ENCODE data around the gene ARAP1. TPM values are rescaled to one million over a fixed set of nuclear protein-coding genes. Genes with fewer than 3 reads are reported as not detected.
A peak's percentile ranks its signal among the peaks of the same experiment; 100 is the strongest.

Gene ARAP1
- total and polyA plus RNA-seq, 2 of the 8 experiments (the other 6 are each of a cell fraction or from before 2014, with no cell fraction given) = 25.7 to 61.6 TPM

GRCh38 chr11:72669527-72669926, 82.7 kb downstream of the ARAP1 start:
- no peak overlapping the region for H2AFZ ChIP-seq (ENCODE audit: low read length)
- H3K4me3 ChIP-seq (ENCODE audit: extremely low read depth in 1 of 4, insufficient read depth in 2 of 4, low read depth in 3 of 4, low read length in 4 of 4) = no peak overlapping the region
- no peaks in the 10 kb centered on the region for H3K79me1 ChIP-seq (ENCODE audit: low read depth, low read length)
- no peak overlapping the region for H2AK5ac ChIP-seq (ENCODE audit: low read depth, low read length)
- CTCF ChIA-PET (ENCODE audit: partially characterized antibody) = interaction anchor here (0.7 to 39.6 kb wide), 13 partner anchors 9 to 198 kb away, joined by 3 to 552 read pairs (median 10); no protein-coding TSS in a partner anchor
- H3K9ac ChIP-seq (replicated peaks in 1 of 4; ENCODE audit: extremely low read depth in 1 of 4, low read depth in 3 of 4, low read length in 3 of 4) = no peak overlapping the region
- 87% methylated on average over 8 of the region's 8 CpGs; no CpG with 5 or more reads in 1 of the 2 experiments for WGBS, 2 experiments (ENCODE audit: extremely low coverage in 1 of 2, insufficient coverage in 1 of 2, insufficient read length in 1 of 2, insufficient replicate concordance in 2 of 2, low coverage in 1 of 2, low lambda C conversion rate in 2 of 2, missing lambda C conversion rate in 1 of 2)
- H3K18ac ChIP-seq (ENCODE audit: extremely low read depth, low read length) = no peak overlapping the region
- TF ChIP-seq SP2 (IDR thresholded peaks at IDR 0.05; ENCODE audit: low read length) (no peak), NANOG (IDR thresholded peaks at IDR 0.05; ENCODE audit: insufficient read depth, low read depth, low read length, poor library complexity, severe bottlenecking) (no peak), MAFK (IDR thresholded peaks at IDR 0.05; ENCODE audit: low read depth, low read length) (no peak), RBBP5 (IDR thresholded peaks at IDR 0.05; ENCODE audit: borderline replicate concordance, low read depth, low read length) (no peak), POU5F1 (IDR thresholded peaks at IDR 0.05; ENCODE audit: low read depth, low read length) (no peak), EP300 (IDR thresholded peaks at IDR 0.05; ENCODE audit: borderline replicate concordance in 1 of 2, low read depth in 2 of 2, low read length in 2 of 2) (no peak)
- H3K36me3 ChIP-seq (ENCODE audit: control insufficient read depth in 2 of 4, insufficient read depth in 4 of 4, low read length in 3 of 4) = no peaks in the 10 kb centered on the region
- H3K4me1 ChIP-seq (replicated peaks in 1 of 4; ENCODE audit: control insufficient read depth in 3 of 4, insufficient read depth in 4 of 4, low read length in 3 of 4) = peaks cover 0 to 19% (median 11%) of the 10 kb centered on the region in 4 experiments; a peak in 6 of 7 replicates
- no peak overlapping the region for H3K23ac ChIP-seq (ENCODE audit: insufficient read length)
- DNase-seq (ENCODE audit: low read depth in 1 of 2, low spot score in 2 of 2) (no peak), FAIRE-seq (no peak)
- no peaks in the 10 kb centered on the region for H3K79me2 ChIP-seq (ENCODE audit: control insufficient read depth in 1 of 2, insufficient read depth in 2 of 2, low read length in 2 of 2)
- no peak overlapping the region for H3K4me2 ChIP-seq (ENCODE audit: insufficient read depth in 1 of 2, low read depth in 2 of 2, low read length in 2 of 2)
- peak overlapping the region; percentile 92; the same call in 1 of the 2 replicates for H2BK15ac ChIP-seq (ENCODE audit: low read length)
- no peak overlapping the region for H3K27ac ChIP-seq (ENCODE audit: low read depth, low read length)
- no peak overlapping the region for H4K5ac ChIP-seq (ENCODE audit: insufficient read length, low read depth, low read length)
- no peak overlapping the region for H3K4ac ChIP-seq (replicated peaks; ENCODE audit: insufficient read length, low read depth, low read length)
- no peak overlapping the region for H3K14ac ChIP-seq (ENCODE audit: insufficient read length)
- H4K8ac ChIP-seq (ENCODE audit: extremely low read depth, insufficient read depth, low read length) = no peak overlapping the region
- no peak overlapping the region for H2BK20ac ChIP-seq (ENCODE audit: low read length)
- peak overlapping the region; percentile 18; the same call in 1 of the 2 replicates for H2BK5ac ChIP-seq (ENCODE audit: low read depth, low read length)
- POLR2A ChIA-PET (ENCODE audit: partially characterized antibody) = interaction anchor here (0.9 to 1.8 kb wide), 6 partner anchors 9 to 79 kb away, joined by 3 to 6 read pairs (median 4); no protein-coding TSS in a partner anchor
- H4K20me1 ChIP-seq (replicated peaks in 1 of 2; ENCODE audit: control insufficient read depth in 1 of 2, insufficient read depth in 2 of 2, low read length in 2 of 2) = peaks cover 0 to 4% of the 10 kb centered on the region in 2 experiments
- peaks cover 6% of the 10 kb centered on the region; the same call in 1 of the 2 replicates for H3K23me2 ChIP-seq (ENCODE audit: low read depth, low read length)
- H2BK120ac ChIP-seq (replicated peaks; ENCODE audit: low read depth, low read length) = no peak overlapping the region
- no peak overlapping the region for H2BK12ac ChIP-seq (ENCODE audit: low read depth, low read length)
- H3K56ac ChIP-seq (replicated peaks; ENCODE audit: insufficient read length, low read depth, low read length) = no peak overlapping the region
- H3K27me3 ChIP-seq (replicated peaks in 1 of 4; ENCODE audit: control insufficient read depth in 3 of 4, extremely low read depth in 1 of 4, insufficient read depth in 3 of 4, low read length in 3 of 4) = peaks cover 0 to 10% (median 3%) of the 10 kb centered on the region in 4 experiments; a peak in 5 of 7 replicates
- H3K9me3 ChIP-seq (ENCODE audit: insufficient read depth in 2 of 2, low read depth in 1 of 2, low read length in 1 of 2) = peaks cover 13 to 14% of the 10 kb centered on the region in 2 experiments
- H4K91ac ChIP-seq (replicated peaks; ENCODE audit: insufficient read length, low read length) = no peak overlapping the region

Measured in H1 (cell line).